OCI-LY1 (cell line): ENCODE results near the gene DDX19B.
A peak's percentile ranks its signal among the peaks of the same experiment; 100 is the strongest.

Experiments
- H2AFZ ChIP-seq: fragments of 200-600 bp; sonication (generic), shearing (Covaris generic); 2 replicates; pipeline ENCODE4 v1.6.0; 2014; ENCODE audit warnings: antibody characterized with exemption, mild to moderate bottlenecking, low read length
- H3F3A ChIP-seq: fragments of 200-600 bp; sonication (generic), shearing (Covaris generic); 2 replicates; pipeline ENCODE4 v1.6.0; 2014; ENCODE audit warnings: mild to moderate bottlenecking, antibody characterized with exemption, low read length, moderate library complexity; ENCODE audit not compliant: insufficient read depth
- H3K27ac ChIP-seq: fragments of 200-600 bp; sonication (generic); 2 replicates; pipeline ENCODE4 v1.5.1; 2014; ENCODE audit warnings: low read length, mixed run types, mild to moderate bottlenecking, low read depth; ENCODE audit not compliant: poor library complexity, severe bottlenecking
- H3K27me3 ChIP-seq: fragments of 200-600 bp; sonication (generic); 2 replicates; pipeline ENCODE4 v1.6.0; 2014; ENCODE audit warnings: antibody characterized with exemption, mild to moderate bottlenecking, low read length, moderate library complexity; ENCODE audit not compliant: insufficient read depth
- H3K36me3 ChIP-seq: fragments of 200-600 bp; sonication (generic); 2 replicates; pipeline ENCODE4 v1.6.1; 2014; ENCODE audit warnings: mild to moderate bottlenecking, antibody characterized with exemption, low read length, moderate library complexity, mixed read lengths; ENCODE audit not compliant: insufficient read depth
- H3K4me1 ChIP-seq: fragments of 200-600 bp; sonication (generic); 2 replicates; pipeline ENCODE4 v1.5.1; 2014; ENCODE audit warnings: mild to moderate bottlenecking, low read length, moderate library complexity; ENCODE audit not compliant: insufficient read depth, severe bottlenecking
- H3K4me2 ChIP-seq: fragments of 200-600 bp; sonication (generic), shearing (Covaris generic); 2 replicates; pipeline ENCODE4 v1.6.1; 2014; ENCODE audit warnings: low read length
- H3K4me3 ChIP-seq: fragments of 200-600 bp; sonication (generic); 2 replicates; pipeline ENCODE4 v1.5.1; 2014; ENCODE audit warnings: low read length, low read depth, mild to moderate bottlenecking, mixed read lengths; ENCODE audit not compliant: poor library complexity, severe bottlenecking
- H3K79me2 ChIP-seq: fragments of 200-600 bp; shearing (Covaris generic); 2 replicates; pipeline ENCODE4 v1.6.1; 2016; ENCODE audit warnings: mixed run types, low read length, mixed read lengths; ENCODE audit not compliant: insufficient read depth
- H3K9ac ChIP-seq: fragments of 200-600 bp; sonication (generic), shearing (Covaris generic); 2 replicates; pipeline ENCODE4 v1.6.1; 2014; ENCODE audit warnings: mild to moderate bottlenecking, low read length, mixed read lengths
- H3K9me2 ChIP-seq: fragments of 200-600 bp; sonication (generic), shearing (Covaris generic); 2 replicates; pipeline ENCODE4 v1.6.1; 2014; ENCODE audit warnings: low read depth, mild to moderate bottlenecking, low read length, mixed read lengths
- H3K9me3 ChIP-seq: fragments of 200-600 bp; shearing (Covaris generic); 2 replicates; pipeline ENCODE4 v1.6.1; 2014; ENCODE audit warnings: low read length, mixed read lengths
- H4K20me1 ChIP-seq: fragments of 200-600 bp; sonication (generic), shearing (Covaris generic); 2 replicates; pipeline ENCODE4 v1.6.0; 2016; ENCODE audit warnings: mild to moderate bottlenecking, low read length; ENCODE audit not compliant: insufficient read depth
- EZH2 ChIP-seq: fragments of 200-600 bp; sonication (generic), shearing (Covaris generic); IDR thresholded peaks from 2 replicates; pipeline ENCODE4 v1.8.0; 2017; ENCODE audit warnings: borderline replicate concordance, mixed run types, mild to moderate bottlenecking, antibody characterized with exemption, low read length, moderate library complexity, mixed read lengths
- TF ChIP-seq, protein P1 (sequence below): fragments of 200-600 bp; sonication (generic), shearing (Covaris generic); IDR thresholded peaks from 2 replicates; pipeline ENCODE4 v1.5.1; 2017; ENCODE audit warnings: mild to moderate bottlenecking, antibody characterized with exemption, low read length, moderate library complexity, mixed read lengths

The DDX19B gene

GRCh38 chr16:70381604-70382342 is 82.8 kb downstream of the DDX19B start:
- H3K36me3 ChIP-seq = peaks cover 26% of the 10 kb centered on the region
- TF ChIP-seq, protein P1, sequence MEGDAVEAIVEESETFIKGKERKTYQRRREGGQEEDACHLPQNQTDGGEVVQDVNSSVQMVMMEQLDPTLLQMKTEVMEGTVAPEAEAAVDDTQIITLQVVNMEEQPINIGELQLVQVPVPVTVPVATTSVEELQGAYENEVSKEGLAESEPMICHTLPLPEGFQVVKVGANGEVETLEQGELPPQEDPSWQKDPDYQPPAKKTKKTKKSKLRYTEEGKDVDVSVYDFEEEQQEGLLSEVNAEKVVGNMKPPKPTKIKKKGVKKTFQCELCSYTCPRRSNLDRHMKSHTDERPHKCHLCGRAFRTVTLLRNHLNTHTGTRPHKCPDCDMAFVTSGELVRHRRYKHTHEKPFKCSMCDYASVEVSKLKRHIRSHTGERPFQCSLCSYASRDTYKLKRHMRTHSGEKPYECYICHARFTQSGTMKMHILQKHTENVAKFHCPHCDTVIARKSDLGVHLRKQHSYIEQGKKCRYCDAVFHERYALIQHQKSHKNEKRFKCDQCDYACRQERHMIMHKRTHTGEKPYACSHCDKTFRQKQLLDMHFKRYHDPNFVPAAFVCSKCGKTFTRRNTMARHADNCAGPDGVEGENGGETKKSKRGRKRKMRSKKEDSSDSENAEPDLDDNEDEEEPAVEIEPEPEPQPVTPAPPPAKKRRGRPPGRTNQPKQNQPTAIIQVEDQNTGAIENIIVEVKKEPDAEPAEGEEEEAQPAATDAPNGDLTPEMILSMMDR = no peak
- no peak for TF ChIP-seq EZH2
- peaks cover 13% of the 10 kb centered on the region; the same call in 1 of the 2 replicates for H3K79me2 ChIP-seq
- H3K27me3 ChIP-seq = no peaks in the 10 kb centered on the region
- peaks cover 21% of the 10 kb centered on the region for H3K4me1 ChIP-seq
- peak overlapping the region; percentile 68 for H3K4me2 ChIP-seq
- H3K27ac ChIP-seq = peak overlapping the region; percentile 31
- peak overlapping the region; percentile 67 for H3K9ac ChIP-seq
- no peaks in the 10 kb centered on the region for H3K9me2 ChIP-seq
- H3F3A ChIP-seq = no peaks in the 10 kb centered on the region; the same call in 1 of the 2 replicates
- no peak overlapping the region for H2AFZ ChIP-seq
- no peaks in the 10 kb centered on the region for H3K9me3 ChIP-seq
- H3K4me3 ChIP-seq = peak overlapping the region; percentile 97
- H4K20me1 ChIP-seq = no peaks in the 10 kb centered on the region

DNA sequence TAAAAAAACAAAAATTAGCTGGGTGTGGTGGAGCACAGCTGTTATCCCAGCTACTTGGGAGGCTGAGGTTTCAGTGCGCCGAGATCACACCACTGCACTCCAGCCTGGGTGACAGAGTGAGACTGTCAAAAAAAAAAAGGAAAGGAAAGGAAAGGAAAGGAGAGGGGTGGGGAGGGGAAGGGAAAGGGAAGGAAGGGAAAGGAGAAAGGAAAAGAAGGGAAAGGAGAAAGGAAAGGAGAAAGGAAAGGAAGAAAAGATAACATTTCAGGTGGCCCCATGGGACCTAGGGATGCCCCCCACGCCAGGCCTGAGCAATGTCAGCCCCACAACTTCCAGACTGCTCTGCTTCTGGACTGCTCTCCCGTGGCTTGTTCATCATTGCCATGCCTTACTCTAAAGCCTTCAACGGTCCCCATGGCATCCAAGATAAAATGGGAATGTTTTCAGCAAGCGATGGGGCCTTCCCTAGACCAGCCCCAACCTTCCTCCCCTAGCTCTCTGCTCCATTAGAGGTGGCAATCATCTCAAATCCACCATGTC is 84.5 kb downstream of the DDX19B start:
- Histone ChIP-seq H3K4me1 (peaks cover 21% of the 10 kb centered on the region), H3K27ac (no peak overlapping the region), H3K9me3 (no peaks in the 10 kb centered on the region), H3K4me3 (no peak overlapping the region), H3F3A (no peaks in the 10 kb centered on the region; the same call in 1 of the 2 replicates), H3K9ac (no peak overlapping the region), H3K9me2 (no peaks in the 10 kb centered on the region), H3K79me2 (peaks cover 13% of the 10 kb centered on the region; the same call in 1 of the 2 replicates), H3K36me3 (peaks cover 29% of the 10 kb centered on the region), H3K27me3 (no peaks in the 10 kb centered on the region), H2AFZ (no peak overlapping the region), H3K4me2 (no peak overlapping the region), H4K20me1 (no peaks in the 10 kb centered on the region)
- TF ChIP-seq, protein P1 = no peak
- no peak for TF ChIP-seq EZH2
